ENCODE data around the gene APP. TPM values are rescaled to one million over a fixed set of nuclear protein-coding genes. Genes with fewer than 3 reads are reported as not detected.
"Not testable (repeated sequence)": the region's sequence is repeated elsewhere in the genome, so short reads cannot be mapped to it uniquely, and the experiment has no call there.

Gene APP
- total and polyA plus RNA-seq, 4 experiments from 2014 or later, result 4.9 to 57.9 (median 34.2) TPM

DNA sequence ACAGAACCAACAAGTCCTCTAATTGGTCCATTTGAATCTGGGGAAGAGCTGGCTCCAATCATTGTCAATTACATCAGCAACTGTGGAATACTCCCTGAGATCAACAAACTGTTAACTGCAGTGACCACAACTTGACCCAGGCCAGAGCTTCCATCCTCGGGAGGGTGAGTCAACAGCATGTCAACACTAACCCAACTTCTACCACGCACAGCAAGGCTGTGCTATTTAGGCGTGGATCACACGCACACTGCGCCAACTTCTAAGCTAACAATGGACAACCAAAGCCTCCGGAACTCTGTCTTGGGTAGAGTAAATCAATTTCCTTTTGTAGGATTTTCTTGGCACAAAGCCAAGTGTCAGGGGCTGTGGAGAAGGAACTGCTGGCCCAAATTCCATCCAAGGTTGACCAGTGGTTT, 30.4 kb downstream of the APP start:
- Histone ChIP-seq H3K4me3 (ENCODE audit: low read length in 2 of 2) (no peak overlapping the region), H3K36me3 (ENCODE audit: insufficient read depth, low read length) (no peaks in the 10 kb centered on the region), H3K27ac (ENCODE audit: low read depth, low read length) (no peak overlapping the region), H3K27me3 (ENCODE audit: insufficient read depth, low read length) (no peaks in the 10 kb centered on the region), H3K9me3 (ENCODE audit: control insufficient read depth in 1 of 2, low read length in 2 of 2) (no peaks in the 10 kb centered on the region), H3K4me1 (ENCODE audit: insufficient read depth, low read length) (peaks cover 7% of the 10 kb centered on the region)
- H3K27ac Mint-ChIP-seq, result no peak overlapping the region
- H3K4me3 Mint-ChIP-seq, result no peak overlapping the region
- peaks cover 0 to 3% (median 0%) of the 10 kb centered on the region in 8 donors for H3K9me3 Mint-ChIP-seq
- ChIA-PET CTCF (ENCODE audit: partially characterized antibody) (no interaction called here), POLR2A (ENCODE audit: partially characterized antibody) (no interaction called here)
- DNase-seq, result no peak
- H3K27me3 Mint-ChIP-seq, result peaks cover 0 to 1% of the 10 kb centered on the region in 2 donors
- H3K4me1 Mint-ChIP-seq, result peaks cover 6 to 25% (median 8%) of the 10 kb centered on the region in 4 donors
- intact Hi-C loops (cut with micrococcal nuclease), result no loop called here
- H3K36me3 Mint-ChIP-seq, result no peaks in the 10 kb centered on the region

DNA sequence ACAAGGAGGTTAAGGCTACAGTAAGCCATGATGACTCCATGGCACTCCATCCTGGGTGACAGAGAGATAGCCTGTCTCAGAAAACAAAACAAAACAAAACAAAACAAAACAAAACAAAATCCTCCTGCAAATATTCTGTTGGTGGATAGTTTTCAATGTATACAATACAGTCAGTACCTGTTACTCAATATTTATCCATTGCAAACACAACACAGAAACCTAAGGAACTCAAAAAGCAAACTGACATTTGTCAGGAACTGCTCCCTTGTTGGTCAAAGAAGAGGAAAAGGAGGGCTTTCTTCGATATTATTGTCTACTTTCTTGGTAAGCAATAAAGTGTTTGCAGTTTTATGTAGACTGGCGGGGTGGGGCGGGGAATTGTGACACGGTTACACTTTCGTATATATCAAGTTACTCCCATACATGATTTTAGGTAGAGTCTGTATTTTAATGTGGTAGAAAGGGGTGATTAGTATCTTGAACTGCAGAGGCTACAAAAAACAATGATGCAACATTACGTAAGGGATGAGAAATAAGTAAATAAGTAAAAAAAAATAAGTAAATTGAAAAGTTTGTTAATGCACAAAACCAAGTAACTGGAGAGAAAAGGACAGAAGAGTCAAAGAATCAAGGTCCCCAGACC, 31.8 kb downstream of the APP start:
- Mint-ChIP-seq H3K4me3 (no peak overlapping the region), H3K36me3 (no peaks in the 10 kb centered on the region), H3K4me1 (peaks cover 6 to 21% (median 8%) of the 10 kb centered on the region in 4 donors), H3K9me3 (peaks cover 0 to 3% (median 0%) of the 10 kb centered on the region in 8 donors), H3K27me3 (peaks cover 0 to 1% of the 10 kb centered on the region in 2 donors), H3K27ac (no peak overlapping the region)
- ChIA-PET CTCF (ENCODE audit: partially characterized antibody) (no interaction called here), POLR2A (ENCODE audit: partially characterized antibody) (no interaction called here)
- no peak for DNase-seq
- no peaks in the 10 kb centered on the region for H3K36me3 ChIP-seq (ENCODE audit: insufficient read depth, low read length)
- H3K4me3 ChIP-seq (ENCODE audit: low read length in 2 of 2), result no peak overlapping the region
- H3K27me3 ChIP-seq (ENCODE audit: insufficient read depth, low read length), result no peaks in the 10 kb centered on the region
- no peaks in the 10 kb centered on the region for H3K9me3 ChIP-seq (ENCODE audit: control insufficient read depth in 1 of 2, low read length in 2 of 2)
- intact Hi-C loops (cut with micrococcal nuclease), result no loop called here
- H3K4me1 ChIP-seq (ENCODE audit: insufficient read depth, low read length), result peaks cover 7% of the 10 kb centered on the region
- no peak overlapping the region for H3K27ac ChIP-seq (ENCODE audit: low read depth, low read length)

DNA sequence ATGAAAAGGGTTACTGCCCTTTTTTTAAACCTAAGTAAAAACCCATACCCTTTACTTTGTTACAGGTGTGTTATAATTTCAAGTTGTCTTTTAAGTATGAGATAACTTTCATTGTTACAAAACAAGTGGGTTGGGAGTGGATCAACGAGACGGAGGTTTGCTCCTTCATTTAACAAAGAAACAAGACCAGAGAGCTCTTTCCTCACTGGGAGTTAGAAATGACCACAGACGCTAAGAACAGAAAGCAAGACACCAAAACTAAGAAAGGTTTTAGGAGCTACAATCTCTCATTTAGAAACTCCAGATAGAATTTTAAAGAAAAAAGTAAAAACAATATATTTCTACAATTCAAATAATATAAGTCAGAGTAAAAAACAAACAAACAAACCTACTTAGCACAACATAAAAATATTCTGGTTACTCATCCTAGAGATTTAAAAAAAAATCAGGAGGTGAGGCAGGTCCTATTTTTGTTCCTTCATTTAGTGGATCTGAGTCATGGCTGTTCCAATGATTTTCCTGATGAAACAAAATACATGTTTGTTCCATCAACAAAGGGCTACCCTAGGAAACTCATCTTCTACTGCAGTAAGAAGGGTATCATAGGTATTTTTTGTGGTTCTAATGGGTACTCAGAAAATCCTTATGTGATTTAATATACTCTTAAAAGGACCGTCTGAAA, 33.0 kb downstream of the APP start:
- Mint-ChIP-seq H3K9me3 (peaks cover 0 to 3% (median 0%) of the 10 kb centered on the region in 8 donors), H3K4me3 (no peak overlapping the region), H3K27me3 (peaks cover 0 to 1% of the 10 kb centered on the region in 2 donors), H3K27ac (peak overlapping the region in 1 of 7 donors; percentile 66), H3K4me1 (peaks cover 6 to 19% (median 8%) of the 10 kb centered on the region in 4 donors), H3K36me3 (no peaks in the 10 kb centered on the region)
- no peaks in the 10 kb centered on the region for H3K9me3 ChIP-seq (ENCODE audit: control insufficient read depth in 1 of 2, low read length in 2 of 2)
- no peaks in the 10 kb centered on the region for H3K27me3 ChIP-seq (ENCODE audit: insufficient read depth, low read length)
- ChIA-PET POLR2A (ENCODE audit: partially characterized antibody) (no interaction called here), CTCF (ENCODE audit: partially characterized antibody) (no interaction called here)
- intact Hi-C loops (cut with micrococcal nuclease), result no loop called here
- no peak overlapping the region for H3K27ac ChIP-seq (ENCODE audit: low read depth, low read length)
- no peak for DNase-seq
- H3K36me3 ChIP-seq (ENCODE audit: insufficient read depth, low read length), result no peaks in the 10 kb centered on the region
- no peak overlapping the region for H3K4me3 ChIP-seq (ENCODE audit: low read length in 2 of 2)
- H3K4me1 ChIP-seq (ENCODE audit: insufficient read depth, low read length), result peaks cover 7% of the 10 kb centered on the region

DNA sequence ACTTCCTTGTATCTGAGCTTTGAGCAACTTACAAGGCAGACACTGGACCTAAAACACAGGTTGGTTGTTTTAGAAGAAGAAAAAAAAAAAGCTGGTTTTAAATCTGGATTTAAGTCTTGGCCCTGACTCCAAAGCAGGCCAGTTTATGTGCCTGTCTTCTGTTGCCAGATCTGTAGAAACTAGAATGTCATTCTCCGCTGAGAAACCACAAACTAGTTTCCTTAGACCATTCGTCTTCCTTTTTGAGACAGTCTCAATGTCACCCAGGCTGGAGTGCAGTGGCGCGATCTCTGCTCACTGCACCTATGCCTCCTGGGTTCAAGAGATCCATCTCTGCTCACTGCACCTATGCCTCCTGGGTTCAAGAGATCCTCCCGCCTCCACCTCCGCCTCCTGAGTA, 33.9 kb downstream of the APP start:
- intact Hi-C loops (cut with micrococcal nuclease), result no loop called here
- H3K27ac Mint-ChIP-seq, result peak overlapping the region in 2 of 7 donors; percentile 2 to 48
- no peak for DNase-seq
- peaks cover 0 to 3% (median 0%) of the 10 kb centered on the region in 8 donors for H3K9me3 Mint-ChIP-seq
- no peaks in the 10 kb centered on the region for H3K9me3 ChIP-seq (ENCODE audit: control insufficient read depth in 1 of 2, low read length in 2 of 2)
- peaks cover 7% of the 10 kb centered on the region for H3K4me1 ChIP-seq (ENCODE audit: insufficient read depth, low read length)
- no peaks in the 10 kb centered on the region for H3K27me3 ChIP-seq (ENCODE audit: insufficient read depth, low read length)
- no peaks in the 10 kb centered on the region for H3K36me3 ChIP-seq (ENCODE audit: insufficient read depth, low read length)
- no peak overlapping the region for H3K27ac ChIP-seq (ENCODE audit: low read depth, low read length)
- H3K4me3 Mint-ChIP-seq, result peak overlapping the region in 2 of 8 donors; percentile 7 to 51
- peaks cover 0 to 1% of the 10 kb centered on the region in 2 donors for H3K27me3 Mint-ChIP-seq
- ChIA-PET POLR2A (ENCODE audit: partially characterized antibody) (no interaction called here), CTCF (ENCODE audit: partially characterized antibody) (no interaction called here)
- H3K36me3 Mint-ChIP-seq, result no peaks in the 10 kb centered on the region
- peaks cover 6 to 19% (median 9%) of the 10 kb centered on the region in 4 donors for H3K4me1 Mint-ChIP-seq
- H3K4me3 ChIP-seq (ENCODE audit: low read length in 2 of 2), result no peak overlapping the region

DNA sequence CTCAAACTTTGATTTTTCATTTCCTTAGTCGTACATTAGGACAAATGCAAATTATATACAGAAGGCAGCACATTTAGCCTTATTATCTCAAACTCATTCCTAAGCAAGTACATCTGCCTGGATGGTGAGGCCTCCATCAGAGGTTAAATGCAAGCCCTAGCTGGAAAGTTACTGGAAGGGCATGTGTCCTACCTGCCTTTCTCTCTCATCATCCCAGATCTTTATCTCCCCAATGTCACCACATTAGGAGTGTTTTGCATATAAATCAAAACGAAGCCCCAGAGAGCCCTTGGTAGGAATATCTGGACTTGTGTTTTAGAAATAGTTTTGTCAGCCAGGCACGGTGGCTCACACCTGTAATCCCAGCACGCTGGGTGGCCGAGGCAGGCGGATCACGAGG, 35.0 kb downstream of the APP start:
- H3K27ac ChIP-seq (ENCODE audit: low read depth, low read length), result no peak overlapping the region
- POLR2A ChIA-PET (ENCODE audit: partially characterized antibody), result no interaction called here
- intact Hi-C loops (cut with micrococcal nuclease), result no loop called here
- no peaks in the 10 kb centered on the region for H3K27me3 ChIP-seq (ENCODE audit: insufficient read depth, low read length)
- H3K36me3 ChIP-seq (ENCODE audit: insufficient read depth, low read length), result no peaks in the 10 kb centered on the region
- Mint-ChIP-seq H3K27ac (no peak overlapping the region), H3K4me3 (no peak overlapping the region), H3K9me3 (peaks cover 0 to 3% (median 0%) of the 10 kb centered on the region in 8 donors), H3K36me3 (peaks cover 0 to 1% of the 10 kb centered on the region in 2 donors), H3K4me1 (peaks cover 6 to 19% (median 9%) of the 10 kb centered on the region in 4 donors), H3K27me3 (peaks cover 0 to 1% of the 10 kb centered on the region in 2 donors)
- H3K4me3 ChIP-seq (ENCODE audit: low read length in 2 of 2), result no peak overlapping the region
- H3K9me3 ChIP-seq (ENCODE audit: control insufficient read depth in 1 of 2, low read length in 2 of 2), result no peaks in the 10 kb centered on the region
- H3K4me1 ChIP-seq (ENCODE audit: insufficient read depth, low read length), result peaks cover 7% of the 10 kb centered on the region
- no peak for DNase-seq
- CTCF ChIA-PET (ENCODE audit: partially characterized antibody), result no interaction called here

DNA sequence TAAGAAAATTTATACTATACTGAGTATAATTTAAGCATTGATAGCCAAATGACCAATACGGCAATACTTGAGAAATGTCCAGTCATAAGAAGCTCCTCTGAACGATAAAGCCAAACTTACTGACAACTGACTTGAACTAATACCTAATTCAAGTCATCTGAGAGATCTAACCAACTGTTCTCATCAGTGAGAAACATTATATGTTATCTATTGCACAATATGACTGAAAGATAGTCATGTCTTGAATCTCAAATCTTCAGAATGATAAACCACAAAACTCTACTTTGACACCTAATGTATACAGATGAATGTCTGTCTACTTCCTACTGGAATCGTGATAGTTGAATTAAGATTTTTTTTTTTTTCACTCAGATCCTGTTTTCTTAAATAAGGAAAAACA, 39.0 kb downstream of the APP start:
- no peak overlapping the region for H3K4me3 Mint-ChIP-seq
- H3K4me3 ChIP-seq (ENCODE audit: low read length in 2 of 2), result no peak overlapping the region
- H3K9me3 Mint-ChIP-seq, result no peaks in the 10 kb centered on the region
- H3K4me1 Mint-ChIP-seq, result peaks cover 0 to 7% (median 5%) of the 10 kb centered on the region in 4 donors
- intact Hi-C loops (cut with micrococcal nuclease), result no loop called here
- H3K27ac ChIP-seq (ENCODE audit: low read depth, low read length), result no peak overlapping the region
- peaks cover 2% of the 10 kb centered on the region for H3K4me1 ChIP-seq (ENCODE audit: insufficient read depth, low read length)
- H3K9me3 ChIP-seq (ENCODE audit: control insufficient read depth in 1 of 2, low read length in 2 of 2), result no peaks in the 10 kb centered on the region
- no peaks in the 10 kb centered on the region for H3K27me3 ChIP-seq (ENCODE audit: insufficient read depth, low read length)
- ChIA-PET POLR2A (ENCODE audit: partially characterized antibody) (no interaction called here), CTCF (ENCODE audit: partially characterized antibody) (interaction anchor here (0.9 kb wide), 1 partner anchor 41 kb away, joined by 3 read pairs; no protein-coding TSS in a partner anchor)
- no peak for DNase-seq
- H3K36me3 Mint-ChIP-seq, result peaks cover 0 to 1% of the 10 kb centered on the region in 2 donors
- H3K27me3 Mint-ChIP-seq, result peaks cover 0 to 1% of the 10 kb centered on the region in 2 donors
- no peaks in the 10 kb centered on the region for H3K36me3 ChIP-seq (ENCODE audit: insufficient read depth, low read length)
- no peak overlapping the region for H3K27ac Mint-ChIP-seq

DNA sequence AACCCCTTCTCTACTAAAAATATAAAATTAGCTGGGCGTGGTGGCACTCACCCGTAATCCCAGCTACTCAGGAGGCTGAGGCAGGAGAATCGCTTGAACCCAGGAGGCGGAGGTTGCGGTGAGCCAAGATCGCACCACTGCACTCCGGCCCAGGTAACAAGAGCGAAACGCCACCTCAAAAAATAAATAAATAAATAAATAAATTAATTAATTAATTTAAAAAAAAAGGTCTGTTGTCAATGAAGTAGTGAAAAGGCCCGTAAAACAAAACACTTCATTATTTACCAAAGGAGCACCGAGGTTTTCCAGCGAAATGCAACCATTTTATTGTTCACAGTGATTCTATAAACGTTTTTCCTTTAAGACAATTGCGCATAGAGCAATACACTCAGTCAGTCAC, 39.5 kb downstream of the APP start:
- H3K9me3 ChIP-seq (ENCODE audit: control insufficient read depth in 1 of 2, low read length in 2 of 2); H3K4me1 Mint-ChIP-seq; CTCF ChIA-PET (ENCODE audit: partially characterized antibody); H3K27ac ChIP-seq (ENCODE audit: low read depth, low read length); POLR2A ChIA-PET (ENCODE audit: partially characterized antibody); intact Hi-C loops (cut with micrococcal nuclease); H3K27me3 ChIP-seq (ENCODE audit: insufficient read depth, low read length); H3K27ac Mint-ChIP-seq; H3K9me3 Mint-ChIP-seq; H3K27me3 Mint-ChIP-seq; H3K36me3 Mint-ChIP-seq; DNase-seq; H3K36me3 ChIP-seq (ENCODE audit: insufficient read depth, low read length); H3K4me1 ChIP-seq (ENCODE audit: insufficient read depth, low read length); H3K4me3 Mint-ChIP-seq; H3K4me3 ChIP-seq (ENCODE audit: low read length in 2 of 2): not testable (repeated sequence)
